22Rv1 (cell line): ENCODE measurements around the gene EXOSC5.

Source experiments
- CTCF ChIP-seq: fragments of 450-650 bp; IDR thresholded peaks from 2 replicates; pipeline ENCODE4 v1.5.1; 2017; ENCODE audit warnings: mild to moderate bottlenecking
- ZFX ChIP-seq: fragments of 450-650 bp; IDR thresholded peaks from 2 replicates; pipeline ENCODE4 v1.6.1; 2017; ENCODE audit warnings: antibody characterized with exemption, borderline replicate concordance

DNA sequence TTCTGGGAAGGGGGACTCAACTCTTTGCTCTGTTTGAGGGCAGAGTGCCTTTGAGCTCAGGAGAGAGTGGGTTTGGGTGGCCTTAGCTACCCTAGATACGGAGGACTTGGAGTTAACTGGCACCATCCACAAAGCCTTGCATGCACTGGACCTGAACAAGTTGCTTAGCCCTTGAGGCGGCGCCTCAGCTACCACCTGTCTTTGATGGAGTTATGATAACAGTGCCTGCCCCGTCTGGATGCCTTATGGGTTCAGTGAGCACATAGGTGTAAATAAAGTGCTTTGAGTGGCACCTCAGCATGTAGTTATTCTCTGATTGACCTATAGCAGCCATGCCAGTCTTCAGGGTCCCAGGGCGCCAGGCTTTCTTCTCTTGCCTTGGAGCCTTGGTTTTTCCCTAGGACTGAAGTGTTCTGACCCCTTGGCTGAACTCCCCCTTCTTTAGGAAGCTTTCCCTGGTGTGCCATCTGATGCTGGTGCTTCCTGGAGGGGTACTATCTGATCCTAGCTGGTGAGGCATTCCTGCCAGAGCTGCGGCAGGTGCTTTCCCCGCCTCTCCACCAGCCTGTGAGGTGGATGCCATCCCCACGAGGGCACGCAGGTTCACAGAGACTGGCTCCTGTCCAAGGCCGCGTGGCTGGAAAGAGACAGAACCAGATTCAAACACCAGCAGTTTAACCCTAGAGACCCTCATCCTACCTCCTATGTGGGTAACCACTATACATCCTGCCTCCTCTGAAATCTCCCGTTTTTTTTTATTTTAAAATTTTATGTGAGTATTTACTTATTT lies 6.2 kb upstream of the EXOSC5 start:
- no peak for TF ChIP-seq CTCF
- TF ChIP-seq ZFX = no peak
